ENCODE results near the gene ZNF341. TPM values are rescaled to one million over a fixed set of nuclear protein-coding genes. Genes with fewer than 3 reads are reported as not detected.

ZNF341 gene
- polyA plus RNA-seq, 4 donors, result 2.9 to 3.3 (median 3.1) TPM

GRCh38 chr20:33701629-33702450 lies 30.0 kb upstream of the ZNF341 start:
- no peak for DNase-seq (ENCODE audit: low read depth in 4 of 4, low spot score in 3 of 4)

GRCh38 chr20:33702861-33703260 lies 28.9 kb upstream of the ZNF341 start:
- DNase-seq (ENCODE audit: low read depth in 4 of 4, low spot score in 3 of 4), result no peak

DNA sequence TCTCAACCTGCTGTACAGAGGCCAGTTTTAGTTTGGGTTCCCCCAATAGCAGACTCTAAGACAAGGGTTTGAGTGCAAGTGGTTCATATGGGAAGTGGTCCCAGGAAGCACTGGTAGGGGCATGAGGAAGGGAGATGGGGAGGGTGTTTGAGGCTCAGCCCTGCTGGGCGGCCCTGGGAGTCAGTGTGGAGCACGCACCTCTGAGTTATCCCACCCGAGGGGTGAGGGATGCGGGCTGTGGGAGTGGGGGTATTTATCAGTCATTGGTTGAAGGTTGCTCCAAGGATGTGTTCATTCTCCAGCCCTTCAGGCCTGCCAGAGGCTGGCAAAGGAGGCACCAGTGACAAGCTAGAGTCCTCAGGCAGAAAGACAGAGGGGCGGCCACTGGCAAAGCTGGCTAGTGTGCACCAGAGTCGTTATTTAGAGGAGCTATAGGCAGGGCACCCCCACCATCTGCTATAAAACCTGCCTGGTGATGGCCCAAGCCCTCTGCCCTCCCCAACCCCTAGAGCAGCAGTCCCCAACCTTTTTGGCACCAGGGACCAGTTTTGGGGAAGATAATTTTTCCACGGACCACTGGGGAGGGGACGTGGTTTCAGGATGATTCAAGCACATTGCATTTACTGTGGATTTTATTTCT lies 28.2 kb upstream of the ZNF341 start:
- no peak for DNase-seq (ENCODE audit: low read depth in 4 of 4, low spot score in 3 of 4)

DNA sequence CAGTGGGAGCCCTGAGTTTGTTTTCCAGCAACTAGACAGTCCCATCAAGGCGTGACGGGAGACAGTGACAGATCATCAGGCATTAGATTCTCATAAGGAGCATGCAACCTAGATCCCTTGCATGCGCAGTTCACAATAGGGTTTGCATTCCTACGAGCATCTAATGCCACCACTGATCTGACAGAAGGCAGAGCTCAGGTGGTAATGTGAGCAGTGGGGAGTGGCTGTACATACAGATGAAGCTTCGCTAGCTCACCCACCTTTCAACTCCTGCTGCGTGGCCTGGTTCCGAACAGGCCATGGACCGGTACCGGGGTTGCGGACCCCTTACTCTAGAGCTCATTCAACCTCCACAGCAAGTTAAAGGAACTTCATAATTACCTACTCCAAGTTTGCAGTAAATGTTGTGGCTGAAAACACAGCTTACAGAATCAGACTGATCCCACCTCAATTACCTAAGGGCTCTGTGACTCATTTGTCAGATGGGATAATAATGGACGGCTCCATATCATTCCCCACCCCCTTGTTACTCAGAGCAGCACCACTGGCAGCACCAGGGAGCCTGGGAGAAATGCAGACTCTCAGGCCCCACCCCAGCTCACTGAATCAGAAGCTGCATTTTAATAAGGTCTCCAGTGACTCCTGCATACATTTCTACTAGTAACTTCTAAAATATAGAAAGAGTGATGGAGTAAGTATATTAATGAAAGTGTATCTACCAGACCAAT lies 27.4 kb upstream of the ZNF341 start:
- DNase-seq (ENCODE audit: low read depth in 4 of 4, low spot score in 3 of 4), result no peak

DNA sequence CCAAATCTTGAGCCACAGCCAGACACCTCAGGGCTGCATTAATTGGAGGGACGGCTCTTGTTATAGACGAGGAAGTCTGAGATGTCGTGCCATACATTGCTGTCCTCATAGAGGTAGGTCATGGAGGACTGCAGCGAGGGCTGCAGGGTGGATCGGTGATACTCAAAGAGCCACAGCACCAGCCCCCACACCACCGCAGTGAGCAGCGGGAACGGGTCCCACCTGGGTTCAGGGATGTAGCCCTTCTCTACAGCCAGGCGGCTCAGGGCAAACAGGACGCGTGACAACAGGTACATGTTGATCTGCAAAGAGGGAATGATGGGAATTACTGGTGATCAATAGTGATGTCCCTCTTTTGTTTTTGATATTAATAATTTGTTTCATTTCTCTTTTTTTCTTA lies 24.1 kb upstream of the ZNF341 start:
- DNase-seq (ENCODE audit: low read depth in 4 of 4, low spot score in 3 of 4), result no peak

GRCh38 chr20:33709398-33709797 lies 22.4 kb upstream of the ZNF341 start:
- DNase-seq (ENCODE audit: low read depth in 4 of 4, low spot score in 3 of 4), result no peak

GRCh38 chr20:33709905-33710541 lies 21.8 kb upstream of the ZNF341 start:
- DNase-seq (ENCODE audit: low read depth in 4 of 4, low spot score in 3 of 4), result no peak

DNA sequence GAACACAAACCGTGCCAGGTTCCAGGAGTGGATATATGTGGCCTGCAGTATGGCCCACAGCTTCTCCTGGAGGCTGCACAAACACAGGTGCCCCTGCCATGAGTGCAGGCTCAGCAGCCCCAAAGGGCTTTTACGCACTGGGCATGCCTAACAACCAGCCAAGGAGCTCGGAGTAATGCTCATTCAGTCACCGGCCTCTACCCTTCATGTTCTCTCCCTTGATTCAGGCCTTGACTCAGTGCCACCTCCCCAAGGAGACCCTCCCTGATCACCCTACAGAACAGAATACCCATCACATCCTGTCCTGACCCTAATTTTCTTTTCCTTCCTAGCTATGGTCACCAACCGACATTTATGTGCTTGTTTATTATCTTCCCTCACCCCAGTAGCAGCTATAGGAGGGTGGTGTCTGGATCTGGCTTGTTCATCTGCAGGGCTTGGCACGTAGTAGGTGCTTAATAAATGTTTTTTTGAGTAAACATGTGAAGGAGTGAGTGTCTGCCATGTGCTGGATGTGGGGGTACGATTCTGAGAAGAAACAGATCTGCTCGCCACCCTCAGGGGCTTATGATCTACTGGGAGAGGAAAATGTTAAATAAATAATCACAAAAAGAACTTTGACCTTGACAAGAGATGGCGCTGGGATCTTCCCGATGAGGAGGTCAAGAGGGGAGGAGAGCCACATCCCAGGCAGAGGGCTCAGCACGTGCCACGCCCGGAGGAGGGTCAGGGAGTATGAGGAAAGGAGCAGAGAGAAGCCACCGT lies 20.9 kb upstream of the ZNF341 start:
- no peak for DNase-seq (ENCODE audit: low read depth in 4 of 4, low spot score in 3 of 4)

- DNase-seq (ENCODE audit: low read depth in 4 of 4, low spot score in 3 of 4), result no peak
Observed at GRCh38 chr20:33711446-33711738, 20.4 kb upstream of the ZNF341 start.

DNA sequence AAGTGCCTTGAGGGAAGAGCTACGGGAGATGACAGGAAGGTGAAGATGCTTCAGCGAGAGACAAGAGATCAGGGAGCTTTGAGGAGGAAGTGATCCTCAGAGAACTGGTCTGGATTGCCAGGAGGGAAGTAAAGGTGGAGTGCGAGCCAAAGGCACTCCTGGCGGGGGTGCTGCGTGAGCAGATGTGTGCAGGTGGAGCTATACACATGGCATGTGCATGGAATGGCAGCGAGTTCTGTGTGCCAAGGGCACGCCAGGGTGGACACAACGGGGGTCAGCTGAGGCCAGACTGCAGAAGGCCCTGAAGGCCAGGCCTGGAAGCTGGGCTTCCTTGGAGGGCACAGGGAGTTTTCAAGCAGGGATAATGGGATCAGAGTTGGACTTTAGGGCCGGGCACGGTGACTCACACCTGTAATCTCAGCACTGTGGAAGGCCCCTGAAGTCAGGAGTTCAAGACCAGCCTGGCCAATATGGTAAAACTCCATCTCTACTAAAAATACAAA lies 17.9 kb upstream of the ZNF341 start:
- DNase-seq (ENCODE audit: low read depth in 4 of 4, low spot score in 3 of 4), result no peak

DNA sequence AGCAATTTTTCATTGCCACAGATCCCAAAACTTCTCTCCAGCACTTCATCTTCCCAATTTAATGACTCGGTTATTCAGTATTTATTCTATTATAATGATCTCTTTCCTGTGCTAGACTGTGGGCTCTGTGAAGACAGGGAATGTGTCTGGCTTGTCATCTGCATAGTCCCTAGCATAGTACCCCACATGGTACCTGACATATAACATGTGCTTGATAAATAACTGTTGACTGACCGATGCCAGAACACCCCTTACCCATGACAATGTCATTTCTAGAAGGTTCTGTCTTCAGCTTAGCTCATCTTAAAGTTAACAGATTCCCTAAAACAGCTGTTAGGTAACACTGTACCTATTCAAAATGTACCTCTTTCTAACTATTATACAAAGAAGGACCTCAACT lies 15.3 kb upstream of the ZNF341 start:
- no peak for DNase-seq (ENCODE audit: low read depth in 4 of 4, low spot score in 3 of 4)

GRCh38 chr20:33719277-33719988 lies 12.4 kb upstream of the ZNF341 start:
- no peak for DNase-seq (ENCODE audit: low read depth in 4 of 4, low spot score in 3 of 4)

GRCh38 chr20:33719989-33720709 lies 11.6 kb upstream of the ZNF341 start, which contains the start of gene PXMP4:
Gene PXMP4 (minus strand): TSS chr20:33720310. CDS start chr20:33720207, 103 bp downstream.
- peak; percentile 78 to 87 (median 86) for DNase-seq (ENCODE audit: low read depth in 4 of 4, low spot score in 3 of 4)

GRCh38 chr20:33721391-33722140 lies 10.2 kb upstream of the ZNF341 start:
- DNase-seq (ENCODE audit: low read depth in 4 of 4, low spot score in 3 of 4), result no peak

DNA sequence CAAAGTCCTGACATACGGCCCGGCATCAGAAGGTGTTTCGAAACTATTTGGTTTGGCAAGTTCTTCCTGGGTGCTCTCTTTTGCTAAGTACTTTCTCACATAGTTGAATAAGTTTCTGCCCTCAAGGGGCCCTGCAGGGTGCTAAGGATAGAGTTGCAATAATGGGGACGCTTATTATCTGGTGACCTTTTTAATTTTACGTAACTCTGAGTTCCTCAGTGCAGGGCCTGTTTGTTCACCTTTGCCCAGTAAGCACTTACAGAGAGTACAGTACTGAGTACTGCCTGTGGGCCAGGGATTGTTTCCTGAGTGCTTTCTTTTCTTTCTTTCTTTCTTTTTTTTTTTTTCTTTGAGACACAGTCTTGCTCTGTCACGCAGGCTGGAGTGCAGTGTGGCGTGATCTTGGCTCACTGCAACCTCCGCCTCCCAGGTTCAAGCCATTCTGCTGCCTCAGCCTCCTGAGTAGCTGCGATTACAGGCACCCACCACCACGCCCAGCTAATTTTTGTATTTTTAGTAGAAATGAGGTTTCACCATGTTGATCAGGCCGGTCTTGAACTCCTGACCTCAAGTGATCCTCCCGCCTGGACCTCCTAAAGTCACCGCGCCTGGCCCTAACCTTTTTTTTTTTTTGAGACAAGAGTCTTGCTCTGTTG lies 7.2 kb upstream of the ZNF341 start:
- no peak for DNase-seq (ENCODE audit: low read depth in 4 of 4, low spot score in 3 of 4)

DNA sequence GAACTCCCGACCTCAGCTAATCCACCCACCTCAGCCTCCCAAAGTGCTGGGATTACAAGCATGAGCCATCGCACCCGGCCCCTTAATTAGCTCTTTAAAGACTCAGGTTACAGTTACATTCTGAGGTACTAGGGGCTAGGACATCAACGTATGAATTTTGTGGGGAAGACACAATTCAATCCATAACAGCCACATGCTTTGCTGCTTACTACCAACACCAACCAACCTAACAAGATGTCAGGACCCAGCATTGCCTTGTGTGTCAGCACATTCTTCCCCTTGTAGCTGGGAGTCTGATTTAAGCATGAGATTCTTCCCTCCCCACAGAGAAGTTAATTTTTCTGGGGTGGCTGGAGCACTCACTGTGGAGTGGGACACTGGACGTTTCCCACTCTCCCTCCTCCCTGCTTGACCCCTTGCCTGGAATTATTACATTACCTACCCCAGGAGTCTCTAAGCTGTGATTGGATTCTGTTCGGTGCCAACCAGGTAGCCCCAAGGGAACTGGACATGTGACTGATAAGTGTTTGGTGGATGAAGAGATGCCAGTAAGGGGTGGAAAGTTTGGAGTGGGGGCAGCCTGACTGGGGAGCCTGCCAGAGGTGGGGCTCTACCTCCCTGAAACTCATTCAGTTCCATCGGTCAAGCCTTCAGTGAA lies 6.1 kb upstream of the ZNF341 start:
- no peak for DNase-seq (ENCODE audit: low read depth in 4 of 4, low spot score in 3 of 4)

GRCh38 chr20:33727115-33727479 lies 4.7 kb upstream of the ZNF341 start:
- DNase-seq (ENCODE audit: low read depth in 4 of 4, low spot score in 3 of 4), result no peak
